CD14-positive monocyte (primary cell): ENCODE measurements around the gene SLC8A2. TPM values are rescaled to one million over a fixed set of nuclear protein-coding genes. Genes with fewer than 3 reads are reported as not detected.
A peak's percentile ranks its signal among the peaks of the same experiment; 100 is the strongest.

ENCODE experiments used
- DNase-seq, 3 donors: peaks; one replicate each; pipeline ENCODE4 v3.0.0-alpha.2; 2011 to 2022
- H2AFZ ChIP-seq: 2 replicates; pipeline ENCODE4 v1.6.0; 2012; ENCODE audit warnings: mild to moderate bottlenecking, low read depth, low read length, inconsistent platforms; ENCODE audit not compliant: insufficient read depth, poor library complexity, severe bottlenecking
- H3K27ac ChIP-seq, 2 donors: 1 replicate in 1 of 2; 2 replicates in 1 of 2; pipeline ENCODE4 v1.5.1; 2012 to 2013; ENCODE audit warnings: low read length in 2 of 2, control low read depth in 1 of 2, inconsistent platforms in 1 of 2, low read depth in 1 of 2, mild to moderate bottlenecking in 1 of 2
- H3K27me3 ChIP-seq, 2 donors: one replicate each; pipeline versions ENCODE4 v1.6.0 to v1.6.1; 2011 to 2013; ENCODE audit warnings: low read length in 2 of 2; ENCODE audit not compliant: control insufficient read depth in 2 of 2, insufficient read depth in 2 of 2
- H3K36me3 ChIP-seq, 2 donors: replicated peaks in 1 of 2; 1 replicate in 1 of 2; 2 replicates in 1 of 2; pipeline versions ENCODE4 v1.5.1 to v1.6.1; 2012 to 2013; ENCODE audit warnings: low read length in 2 of 2, control low read depth in 1 of 2, inconsistent platforms in 1 of 2, mild to moderate bottlenecking in 1 of 2; ENCODE audit not compliant: insufficient read depth in 2 of 2, control insufficient read depth in 1 of 2
- H3K4me1 ChIP-seq, 2 donors: 1 replicate in 1 of 2; 2 replicates in 1 of 2; pipeline versions ENCODE4 v1.5.1 to v1.6.1; 2012 to 2013; ENCODE audit warnings: low read length in 2 of 2, control low read depth in 1 of 2, inconsistent platforms in 1 of 2, mild to moderate bottlenecking in 1 of 2, moderate library complexity in 1 of 2; ENCODE audit not compliant: insufficient read depth in 2 of 2, control insufficient read depth in 1 of 2
- H3K4me2 ChIP-seq: replicated peaks from 2 replicates; pipeline ENCODE3; 2012; ENCODE audit warnings: low read length, moderate library complexity, mild to moderate bottlenecking; ENCODE audit not compliant: poor library complexity, severe bottlenecking; ENCODE audit errors: extremely low read depth
- H3K4me3 ChIP-seq, 3 experiments: fragments of 200-600 bp in 1 of 3; sonication (generic) in 1 of 3; replicated peaks in 1 of 3; 1 replicate in 2 of 3; 2 replicates in 1 of 3; pipeline ENCODE4 v1.5.1; 2011 to 2013; ENCODE audit warnings: low read length in 3 of 3, mild to moderate bottlenecking in 3 of 3, control low read depth in 2 of 3, low read depth in 2 of 3, inconsistent platforms in 1 of 3, moderate library complexity in 1 of 3
- H3K79me2 ChIP-seq: 2 replicates; pipeline ENCODE4 v1.6.0; 2012; ENCODE audit warnings: mild to moderate bottlenecking, control low read depth, inconsistent platforms, low read length, moderate library complexity; ENCODE audit not compliant: insufficient read depth
- H3K9ac ChIP-seq: 2 replicates; pipeline ENCODE4 v1.6.0; 2017; ENCODE audit warnings: low read length, mild to moderate bottlenecking; ENCODE audit not compliant: insufficient read depth, poor library complexity, severe bottlenecking
- H3K9me3 ChIP-seq, 2 donors: replicated peaks in 1 of 2; 1 replicate in 1 of 2; 2 replicates in 1 of 2; pipeline versions ENCODE4 v1.5.1 to v1.6.1; 2012 to 2013; ENCODE audit warnings: low read length in 2 of 2, control low read depth in 1 of 2; ENCODE audit not compliant: control insufficient read depth in 1 of 2, insufficient read depth in 1 of 2
- H4K20me1 ChIP-seq: 2 replicates; pipeline ENCODE4 v1.6.0; 2012; ENCODE audit warnings: mild to moderate bottlenecking, low read length, control low read depth, moderate library complexity; ENCODE audit not compliant: insufficient read depth
- H3K27ac Mint-ChIP-seq, 7 donors: one replicate each; pipeline ENCODE4 v1.8.0; 2020; ENCODE audit warnings: mild to moderate bottlenecking in 7 of 7, mixed read lengths in 7 of 7, moderate library complexity in 6 of 7, inconsistent platforms in 2 of 7
- H3K27me3 Mint-ChIP-seq, 3 donors: one replicate each; pipeline ENCODE4 v1.8.0; 2021 to 2022; ENCODE audit warnings: low read depth in 3 of 3, mild to moderate bottlenecking in 3 of 3, mixed read lengths in 3 of 3, moderate library complexity in 3 of 3, inconsistent platforms in 1 of 3
- H3K36me3 Mint-ChIP-seq, 2 donors: one replicate each; pipeline ENCODE4 v1.8.0; 2020; ENCODE audit warnings: mixed read lengths in 2 of 2, inconsistent platforms in 1 of 2, mild to moderate bottlenecking in 1 of 2
- H3K4me1 Mint-ChIP-seq: one replicate; pipeline ENCODE4 v1.8.0; 2020; ENCODE audit warnings: mild to moderate bottlenecking, mixed read lengths
- H3K4me3 Mint-ChIP-seq, 2 donors: one replicate each; pipeline ENCODE4 v1.8.0; 2020; ENCODE audit warnings: mild to moderate bottlenecking in 2 of 2, mixed read lengths in 2 of 2, moderate library complexity in 1 of 2
- H3K9me3 Mint-ChIP-seq, 7 donors: one replicate each; pipeline ENCODE4 v1.8.0; 2020 to 2022; ENCODE audit warnings: mixed read lengths in 7 of 7, mild to moderate bottlenecking in 6 of 7, moderate library complexity in 6 of 7, inconsistent platforms in 2 of 7
- WGBS: methylation state at CpG from one replicate; pipeline ENCODE4 v1.1.5; 2013; ENCODE audit warnings: missing lambda C conversion rate; ENCODE audit not compliant: insufficient coverage; 5-methylcytosine and 5-hydroxymethylcytosine counted together
- intact Hi-C, 2 donors: fragments of 100-400 bp; cut with micrococcal nuclease; formaldehyde crosslinking; loops; one replicate each; pipeline versions ENCODE4 v1.15.0 to v1.15.1; 2023
- polyA plus RNA-seq, 3 donors: library from polyadenylated mRNA; depleted of rRNA in 1 of 3; unstranded in 2 of 3; stranded (reverse) in 1 of 3; fragments of 300-500 nt in 2 of 3; fragments of >200 nt in 1 of 3; fragmentation: Illumina TruSeq in 2 of 3; gene quantifications; 1 replicate in 2 of 3; 2 replicates in 1 of 3; pipeline ENCODE4 v1.2.3, GENCODE V29; 2012 to 2021
- TF ChIP-seq, protein P1 (sequence below): fragments of 200-600 bp; IDR thresholded peaks from one replicate; pipeline ENCODE4 v1.8.0; 2022; ENCODE audit warnings: antibody characterized with exemption, mild to moderate bottlenecking

Gene SLC8A2
- polyA plus RNA-seq, 3 donors = not detected

DNA sequence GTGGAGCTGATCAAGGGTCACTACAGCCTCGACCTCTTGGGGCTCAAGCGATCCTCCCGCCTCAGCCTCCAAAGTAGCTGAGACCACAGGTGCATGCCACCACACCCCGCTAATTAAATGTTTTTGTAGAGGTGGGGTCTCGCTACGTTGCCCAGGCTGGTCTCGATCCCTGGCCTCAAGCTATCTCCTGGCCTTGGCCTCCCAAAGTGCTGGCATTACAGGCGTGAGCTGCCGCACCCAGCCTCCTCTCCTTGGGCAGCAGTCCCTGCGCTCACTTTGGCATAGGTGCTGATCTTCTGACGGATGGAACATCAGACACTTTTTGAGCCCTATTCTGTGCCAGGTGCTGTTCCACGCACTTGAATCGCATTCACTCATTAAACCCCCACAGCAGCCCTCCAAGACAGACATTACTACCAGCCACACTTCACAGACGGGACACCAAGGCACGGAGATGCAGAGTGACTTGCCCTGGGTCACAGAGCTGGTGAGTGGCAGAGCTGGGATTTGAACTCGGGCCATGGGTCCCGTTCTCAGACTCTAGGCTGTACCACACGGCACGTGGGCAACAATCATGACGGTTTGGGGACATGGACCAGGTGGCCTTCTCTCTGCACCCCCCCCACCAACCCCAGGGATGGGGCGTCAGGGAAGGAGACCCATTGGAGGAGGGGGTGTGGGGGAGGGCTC is 55.6 kb downstream of the SLC8A2 start:
- H3K36me3 ChIP-seq = no peaks in the 10 kb centered on the region
- peak overlapping the region in 1 of 2 donors; percentile 83 for H3K4me3 Mint-ChIP-seq
- intact Hi-C loops = no loop called here
- peaks cover 0 to 18% of the 10 kb centered on the region in 2 donors for H3K9me3 ChIP-seq
- H4K20me1 ChIP-seq = no peaks in the 10 kb centered on the region
- peaks cover 0 to 9% of the 10 kb centered on the region in 2 donors for H3K4me1 ChIP-seq
- DNase-seq = no peak
- H3K27ac Mint-ChIP-seq = peak overlapping the region in 1 of 7 donors; percentile 54
- H3K9me3 Mint-ChIP-seq = peaks cover 0 to 11% (median 7%) of the 10 kb centered on the region in 7 donors
- H3K27ac ChIP-seq = no peak overlapping the region
- no peak overlapping the region for H3K9ac ChIP-seq
- no peaks in the 10 kb centered on the region for H3K79me2 ChIP-seq
- no peak overlapping the region for H3K4me2 ChIP-seq
- H2AFZ ChIP-seq = no peak overlapping the region
- TF ChIP-seq, protein P1, sequence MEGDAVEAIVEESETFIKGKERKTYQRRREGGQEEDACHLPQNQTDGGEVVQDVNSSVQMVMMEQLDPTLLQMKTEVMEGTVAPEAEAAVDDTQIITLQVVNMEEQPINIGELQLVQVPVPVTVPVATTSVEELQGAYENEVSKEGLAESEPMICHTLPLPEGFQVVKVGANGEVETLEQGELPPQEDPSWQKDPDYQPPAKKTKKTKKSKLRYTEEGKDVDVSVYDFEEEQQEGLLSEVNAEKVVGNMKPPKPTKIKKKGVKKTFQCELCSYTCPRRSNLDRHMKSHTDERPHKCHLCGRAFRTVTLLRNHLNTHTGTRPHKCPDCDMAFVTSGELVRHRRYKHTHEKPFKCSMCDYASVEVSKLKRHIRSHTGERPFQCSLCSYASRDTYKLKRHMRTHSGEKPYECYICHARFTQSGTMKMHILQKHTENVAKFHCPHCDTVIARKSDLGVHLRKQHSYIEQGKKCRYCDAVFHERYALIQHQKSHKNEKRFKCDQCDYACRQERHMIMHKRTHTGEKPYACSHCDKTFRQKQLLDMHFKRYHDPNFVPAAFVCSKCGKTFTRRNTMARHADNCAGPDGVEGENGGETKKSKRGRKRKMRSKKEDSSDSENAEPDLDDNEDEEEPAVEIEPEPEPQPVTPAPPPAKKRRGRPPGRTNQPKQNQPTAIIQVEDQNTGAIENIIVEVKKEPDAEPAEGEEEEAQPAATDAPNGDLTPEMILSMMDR = no peak
- WGBS = 94% methylated on average over 16 of the region's 21 CpGs
- no peak overlapping the region for H3K4me3 ChIP-seq
- H3K4me1 Mint-ChIP-seq = peaks cover 13% of the 10 kb centered on the region
- H3K36me3 Mint-ChIP-seq = peaks cover 0 to 2% of the 10 kb centered on the region in 2 donors
- H3K27me3 ChIP-seq = peaks cover 39 to 53% of the 10 kb centered on the region in 2 donors
- H3K27me3 Mint-ChIP-seq = peaks cover 64 to 85% (median 71%) of the 10 kb centered on the region in 3 donors

DNA sequence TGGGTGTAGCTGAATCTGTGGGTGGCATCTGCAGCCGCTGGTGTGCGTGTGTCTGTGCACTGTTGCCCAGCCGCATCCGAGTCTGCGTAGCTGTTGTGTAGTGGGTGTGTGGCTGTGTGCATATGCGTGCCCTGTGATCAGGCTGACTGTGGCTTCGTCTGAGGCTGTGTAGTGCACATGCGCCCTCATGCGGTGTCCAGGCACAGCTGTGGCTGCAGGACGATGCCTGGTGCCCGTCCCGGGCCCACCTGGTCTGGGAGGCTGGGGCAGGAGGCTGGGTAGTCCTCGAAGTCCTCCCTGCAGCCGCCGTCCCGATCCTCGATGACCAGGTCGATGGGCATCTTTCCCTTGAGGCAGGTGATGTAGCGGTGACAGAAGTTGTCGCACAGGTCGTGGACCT is 57.2 kb downstream of the SLC8A2 start:
- Histone ChIP-seq H3K4me3 (no peak overlapping the region), H3K4me1 (peaks cover 0 to 9% of the 10 kb centered on the region in 2 donors), H3K27ac (no peak overlapping the region), H3K79me2 (no peaks in the 10 kb centered on the region), H3K9ac (no peak overlapping the region), H4K20me1 (no peaks in the 10 kb centered on the region), H2AFZ (no peak overlapping the region), H3K4me2 (no peak overlapping the region), H3K9me3 (peaks cover 0 to 13% of the 10 kb centered on the region in 2 donors), H3K36me3 (no peaks in the 10 kb centered on the region), H3K27me3 (peaks cover 23 to 37% of the 10 kb centered on the region in 2 donors)
- Mint-ChIP-seq H3K4me1 (peaks cover 9% of the 10 kb centered on the region), H3K27me3 (peaks cover 56 to 73% (median 57%) of the 10 kb centered on the region in 3 donors), H3K4me3 (peak overlapping the region in 1 of 2 donors; percentile 13), H3K27ac (no peak overlapping the region), H3K36me3 (peaks cover 0 to 2% of the 10 kb centered on the region in 2 donors), H3K9me3 (peaks cover 0 to 11% (median 6%) of the 10 kb centered on the region in 7 donors)
- TF ChIP-seq, protein P1 = peak; percentile 17
- intact Hi-C loops = no loop called here
- WGBS = 79% methylated on average over 17 of the region's 21 CpGs
- peak in 1 of 3 donors; percentile 19 for DNase-seq
